HepG2 (cell line): ENCODE measurements around the gene PTPRD. TPM values are rescaled to one million over a fixed set of nuclear protein-coding genes. Genes with fewer than 3 reads are reported as not detected.

Experiments
- ATAC-seq: fragments of 200-7000 bp; cut with Tn5 transposase; 3 replicates; pipeline ENCODE4 v1.9.1; 2020; ENCODE audit warnings: mild to moderate bottlenecking, moderate library complexity
- BruUV-seq: library from RNA; stranded (reverse); fragments of 400-500 nt; replicated peaks from 2 replicates; lab custom pipeline; 2021; lab: Mats Ljungman, UMichigan
- CTCF ChIA-PET: fragments of 300-600 bp; formaldehyde crosslinking; extraction: SDS; loops from one replicate; lab custom pipeline; 2021; ENCODE audit warnings: low total read pairs, inconsistent platforms, low intra/inter-chr PET ratio; lab: Yijun Ruan, JAX
- POLR2A ChIA-PET: fragments of 350-600 bp; sonication (Branson Sonifier 250); formaldehyde crosslinking; loops from one replicate; lab custom pipeline; 2020; ENCODE audit warnings: antibody characterized with exemption, inconsistent platforms; lab: Yijun Ruan, JAX
- DNase-seq: peaks from one replicate; pipeline ENCODE4 v3.0.0-alpha.2; 2015; ENCODE audit warnings: low spot score
- FAIRE-seq: peaks from 3 replicates; lab custom pipeline; 2011; peaks lifted over from hg19 to GRCh38; lab: Jason Lieb, UNC
- H2AFZ ChIP-seq: one replicate; pipeline ENCODE4 v1.6.1; 2011; ENCODE audit warnings: low read length, inconsistent platforms
- H3K27ac ChIP-seq: fragments of 300-600 bp; 3 replicates; pipeline ENCODE4 v1.8.0; 2011; ENCODE audit warnings: mixed run types, mild to moderate bottlenecking, mixed read lengths, low read length, inconsistent platforms; ENCODE audit not compliant: insufficient read depth; ENCODE audit errors: extremely low read length
- H3K27me3 ChIP-seq, 2 experiments: fragments of 200-600 bp in 1 of 2; 2 replicates in 1 of 2; 3 replicates in 1 of 2; pipeline versions ENCODE4 v1.6.0 to v1.8.0; 2011; ENCODE audit warnings: low read length in 2 of 2, mild to moderate bottlenecking in 2 of 2, moderate library complexity in 2 of 2, inconsistent platforms in 1 of 2; ENCODE audit not compliant: insufficient read depth in 2 of 2, control insufficient read depth in 1 of 2
- H3K36me3 ChIP-seq, 2 experiments: fragments of 200-600 bp in 1 of 2; replicated peaks in 1 of 2; 2 replicates in 1 of 2; 3 replicates in 1 of 2; pipeline versions ENCODE4 v1.5.1 to v1.8.0; 2011; ENCODE audit warnings: low read length in 2 of 2, inconsistent platforms in 1 of 2; ENCODE audit not compliant: insufficient read depth in 2 of 2, control insufficient read depth in 1 of 2
- H3K4me1 ChIP-seq: 2 replicates; pipeline ENCODE4 v1.5.1; 2012; ENCODE audit warnings: low read length, inconsistent platforms; ENCODE audit not compliant: insufficient read depth
- H3K4me2 ChIP-seq: 2 replicates; pipeline ENCODE4 v1.6.0; 2011; ENCODE audit warnings: low read depth, low read length, inconsistent platforms
- H3K4me3 ChIP-seq, 3 experiments: fragments of 200-600 bp in 1 of 3; sonication (generic), shearing (Covaris generic) in 1 of 3; replicated peaks in 1 of 3; 2 replicates each; pipeline ENCODE4 v1.5.1; 2011 to 2016; ENCODE audit warnings: low read length in 3 of 3, inconsistent platforms in 2 of 3, low read depth in 2 of 3, mild to moderate bottlenecking in 2 of 3, control low read depth in 1 of 3, mixed read lengths in 1 of 3; ENCODE audit not compliant: insufficient read depth in 1 of 3
- H3K79me2 ChIP-seq: one replicate; pipeline ENCODE4 v1.6.1; 2011; ENCODE audit warnings: low read length, inconsistent platforms; ENCODE audit not compliant: insufficient read depth
- H3K9ac ChIP-seq: 2 replicates; pipeline ENCODE4 v1.6.0; 2011; ENCODE audit warnings: mild to moderate bottlenecking, low read depth, low read length, inconsistent platforms; ENCODE audit not compliant: insufficient read depth
- H3K9me3 ChIP-seq: 2 replicates; pipeline ENCODE4 v1.5.1; 2012; ENCODE audit warnings: mild to moderate bottlenecking, low read length
- H4K20me1 ChIP-seq: 2 replicates; pipeline ENCODE4 v1.6.0; 2011; ENCODE audit warnings: inconsistent platforms, mild to moderate bottlenecking, low read length, moderate library complexity; ENCODE audit not compliant: insufficient read depth
- CREB1 ChIP-seq, 2 experiments: fragments of 450-650 bp in 1 of 2; IDR thresholded peaks; 2 replicates each; pipeline ENCODE4 v1.6.1; 2016 to 2017; ENCODE audit warnings: control low read depth in 1 of 2, mild to moderate bottlenecking in 1 of 2, missing compliant biosample characterization in 1 of 2, missing genetic modification characterization in 1 of 2
- CTCF ChIP-seq: sonication (generic); formaldehyde crosslinking; IDR thresholded peaks from 2 replicates; pipeline ENCODE4 v1.5.0; 2020; ENCODE audit warnings: mild to moderate bottlenecking, missing genetic modification reagents, moderate library complexity
- DZIP1 ChIP-seq: sonication (generic); formaldehyde crosslinking; IDR thresholded peaks from 2 replicates; pipeline ENCODE4 v1.5.0; 2020; ENCODE audit warnings: mild to moderate bottlenecking, missing genetic modification reagents
- GPBP1L1 ChIP-seq: sonication (generic); formaldehyde crosslinking; IDR thresholded peaks from 2 replicates; pipeline ENCODE4 v1.5.0; 2020; ENCODE audit warnings: mild to moderate bottlenecking, missing genetic modification reagents
- MATR3 ChIP-seq: sonication (generic); formaldehyde crosslinking; IDR thresholded peaks from 2 replicates; pipeline ENCODE4 v1.4.0; 2020; ENCODE audit warnings: missing genetic modification reagents
- NR2F1 ChIP-seq, 2 experiments: fragments of 450-650 bp in 1 of 2; formaldehyde crosslinking in 1 of 2; IDR thresholded peaks; 2 replicates each; pipeline versions ENCODE4 v1.5.0 to v1.6.1; 2016 to 2020; ENCODE audit warnings: mild to moderate bottlenecking in 1 of 2, missing compliant biosample characterization in 1 of 2, missing genetic modification reagents in 1 of 2, moderate library complexity in 1 of 2
- PREB ChIP-seq: sonication (generic); formaldehyde crosslinking; IDR thresholded peaks from 2 replicates; pipeline ENCODE4 v1.4.0; 2020; ENCODE audit warnings: missing genetic modification reagents
- REPIN1 ChIP-seq: sonication (generic); formaldehyde crosslinking; IDR thresholded peaks from 2 replicates; pipeline ENCODE4 v1.8.0; 2022; ENCODE audit warnings: missing genetic modification reagents, low read depth, mild to moderate bottlenecking, borderline replicate concordance
- SIN3A ChIP-seq: IDR thresholded peaks from 2 replicates; pipeline ENCODE4 v1.6.1; 2011; ENCODE audit warnings: low read depth, mild to moderate bottlenecking, control low read depth, low read length, borderline replicate concordance
- THAP11 ChIP-seq: IDR thresholded peaks from 2 replicates; pipeline ENCODE4 v1.6.1; 2016; ENCODE audit warnings: missing biosample characterization, missing genetic modification reagents
- ZBTB25 ChIP-seq: IDR thresholded peaks from 2 replicates; pipeline ENCODE4 v1.6.1; 2018; ENCODE audit warnings: missing genetic modification reagents
- ZC3H13 ChIP-seq: sonication (generic); formaldehyde crosslinking; IDR thresholded peaks from 2 replicates; pipeline ENCODE4 v1.8.1; 2023; ENCODE audit warnings: mild to moderate bottlenecking, missing genetic modification reagents, moderate library complexity
- ZNF205 ChIP-seq: IDR thresholded peaks from 2 replicates; pipeline ENCODE4 v1.6.1; 2018; ENCODE audit warnings: missing biosample characterization, missing genetic modification reagents
- ZNF224 ChIP-seq: sonication (generic); formaldehyde crosslinking; IDR thresholded peaks from 2 replicates; pipeline ENCODE4 v1.5.0; 2020; ENCODE audit warnings: mild to moderate bottlenecking, missing genetic modification reagents
- ZNF468 ChIP-seq: sonication (generic); formaldehyde crosslinking; IDR thresholded peaks from 2 replicates; pipeline ENCODE4 v1.8.0; 2022; ENCODE audit warnings: mild to moderate bottlenecking, moderate library complexity, missing genetic modification reagents
- ZNF781 ChIP-seq: sonication (generic); formaldehyde crosslinking; IDR thresholded peaks from 2 replicates; pipeline ENCODE4 v1.5.1; 2020; ENCODE audit warnings: borderline replicate concordance, mild to moderate bottlenecking, missing genetic modification reagents; ENCODE audit errors: not compliant biosample characterization
- WGBS: methylation state at CpG from one replicate; pipeline ENCODE4 v1.1.6; 2017; ENCODE audit warnings: low lambda C conversion rate; 5-methylcytosine and 5-hydroxymethylcytosine counted together
- in situ Hi-C: cut with HindIII; loops from 2 replicates; pipeline ENCODE4 v1.10.0; 2017; ENCODE audit warnings: low pct_unique_long_range_greater_than_20kb; ENCODE audit not compliant: extremely low pct_ligation_motif_present
- intact Hi-C: fragments of 100-400 bp; cut with micrococcal nuclease; formaldehyde crosslinking; loops from one replicate; pipeline ENCODE4 v1.10.0; 2022; ENCODE audit not compliant: unreplicated experiment
- polyA plus RNA-seq, 8 experiments: library from polyadenylated mRNA; depleted of rRNA in 3 of 8; stranded (reverse) in 7 of 8; unstranded in 1 of 8; fragments of >200 nt; fragmentation: Illumina TruSeq in 4 of 8; extraction: Trizol in 4 of 8; gene quantifications; 2 replicates each; pipeline versions ENCODE4 v1.2.1 to v1.2.3, GENCODE V29; 2011 to 2016; ENCODE audit warnings: low read depth in 4 of 8, missing spikeins in 1 of 8, mixed read lengths in 1 of 8; ENCODE audit not compliant: insufficient read depth in 1 of 8
- total RNA-seq, 5 experiments: library from RNA; depleted of rRNA; stranded (reverse); fragments of >200 nt; fragmentation: Illumina TruSeq; extraction: Trizol; gene quantifications; 2 replicates each; pipeline ENCODE4 v1.2.3, GENCODE V29; 2016; ENCODE audit warnings: low read depth in 1 of 5

The PTPRD gene
- total and polyA plus RNA-seq, 2 of the 13 experiments (the other 11 are each of a cell fraction or from before 2014, with no cell fraction given): 0.05 TPM; not detected in 1

- TF ChIP-seq PREB (CRISPR knock-in tag): no peak
- no peak for TF ChIP-seq REPIN1 (CRISPR knock-in tag)
- no peak for TF ChIP-seq ZBTB25
- no peak for TF ChIP-seq NR2F1 (CRISPR knock-in tag; IDR thresholded peaks at IDR 0.05)
- no peak for TF ChIP-seq ZNF468 (CRISPR knock-in tag)
Observed at GRCh38 chr9:8477450-8477849, 2135.4 kb downstream of the PTPRD start (continued).

GRCh38 chr9:8474937-8475336 is 2137.9 kb downstream of the PTPRD start:
- FAIRE-seq (no peak), DNase-seq (no peak), ATAC-seq (no peak)
- Histone ChIP-seq H3K9ac (no peak overlapping the region), H2AFZ (no peak overlapping the region), H3K4me2 (no peak overlapping the region), H3K79me2 (no peaks in the 10 kb centered on the region), H3K36me3 (no peaks in the 10 kb centered on the region), H3K4me1 (no peaks in the 10 kb centered on the region), H3K27me3 (no peaks in the 10 kb centered on the region; a peak in 1 of 5 replicates), H4K20me1 (no peaks in the 10 kb centered on the region), H3K9me3 (peaks cover 52% of the 10 kb centered on the region), H3K27ac (no peak overlapping the region), H3K4me3 (no peak overlapping the region)
- POLR2A ChIA-PET: no interaction called here
- WGBS: 0% methylated on average over 1 of the region's 1 CpG
- no TSS peak for BruUV-seq
- in situ Hi-C loops: no loop called here
- intact Hi-C loops: no loop called here
- CTCF ChIA-PET: no interaction called here
- TF ChIP-seq ZNF224 (CRISPR knock-in tag) (no peak), SIN3A (no peak), ZNF205 (CRISPR knock-in tag) (no peak), MATR3 (CRISPR knock-in tag) (no peak), CREB1 (IDR thresholded peaks at IDR 0.05) (no peak), CREB1 (CRISPR knock-in tag; IDR thresholded peaks at IDR 0.05) (no peak), CTCF (CRISPR knock-in tag) (no peak), THAP11 (CRISPR knock-in tag) (no peak), GPBP1L1 (no peak), ZNF781 (no peak), ZC3H13 (CRISPR knock-in tag) (no peak), DZIP1 (CRISPR knock-in tag) (no peak)
